Common myeloid progenitor, CD34-positive (primary cell): ENCODE measurements around the gene NF2.

Experiments
- CTCF ChIA-PET: fragments of 350-600 bp; sonication (Branson Sonifier 250); formaldehyde crosslinking; loops from one replicate; lab custom pipeline; 2021; ENCODE audit warnings: antibody characterized with exemption; lab: Charles Lee
- POLR2A ChIA-PET: fragments of 350-600 bp; sonication (Branson Sonifier 250); formaldehyde crosslinking; loops from one replicate; lab custom pipeline; 2021; ENCODE audit warnings: antibody characterized with exemption; lab: Charles Lee
- DNase-seq, 3 donors: peaks; one replicate each; pipeline versions ENCODE4 v3.0.0 to v3.0.0-alpha.2; 2013
- H3K27ac ChIP-seq, 2 experiments: 1 replicate in 1 of 2; 2 replicates in 1 of 2; pipeline ENCODE4 v1.7.0; 2013; ENCODE audit warnings: inconsistent platforms in 2 of 2, low read length in 2 of 2, mild to moderate bottlenecking in 2 of 2, low read depth in 1 of 2, moderate library complexity in 1 of 2; ENCODE audit not compliant: severe bottlenecking in 2 of 2, insufficient read depth in 1 of 2, poor library complexity in 1 of 2
- H3K27me3 ChIP-seq, 5 experiments: replicated peaks in 2 of 5; 1 replicate in 3 of 5; 2 replicates in 2 of 5; pipeline versions ENCODE4 v1.6.1 to v1.7.0; 2013; ENCODE audit warnings: low read length in 4 of 5, mild to moderate bottlenecking in 2 of 5, moderate library complexity in 2 of 5, inconsistent platforms in 1 of 5; ENCODE audit not compliant: insufficient read depth in 5 of 5, control insufficient read depth in 4 of 5
- H3K36me3 ChIP-seq, 4 experiments: 1 replicate in 2 of 4; 2 replicates in 2 of 4; pipeline versions ENCODE4 v1.6.1 to v1.7.0; 2013; ENCODE audit warnings: low read length in 3 of 4, control low read depth in 1 of 4, mild to moderate bottlenecking in 1 of 4; ENCODE audit not compliant: control insufficient read depth in 4 of 4, insufficient read depth in 4 of 4
- H3K4me1 ChIP-seq, 4 experiments: 1 replicate in 3 of 4; 2 replicates in 1 of 4; pipeline versions ENCODE4 v1.6.1 to v1.7.1; 2013; ENCODE audit warnings: low read length in 3 of 4, mild to moderate bottlenecking in 3 of 4, control low read depth in 1 of 4, inconsistent platforms in 1 of 4, moderate library complexity in 1 of 4; ENCODE audit not compliant: control insufficient read depth in 4 of 4, insufficient read depth in 4 of 4; ENCODE audit errors: control extremely low read depth in 1 of 4
- H3K4me3 ChIP-seq, 7 experiments: 1 replicate in 4 of 7; 2 replicates in 3 of 7; pipeline versions ENCODE4 v1.5.1 to v1.7.0; 2013; ENCODE audit warnings: mild to moderate bottlenecking in 7 of 7, low read length in 6 of 7, moderate library complexity in 6 of 7, inconsistent platforms in 2 of 7, low read depth in 2 of 7, control low read depth in 1 of 7; ENCODE audit not compliant: insufficient read depth in 4 of 7, control insufficient read depth in 1 of 7; ENCODE audit errors: extremely low read depth in 1 of 7
- H3K9me3 ChIP-seq, 5 experiments: 1 replicate in 4 of 5; 2 replicates in 1 of 5; pipeline versions ENCODE4 v1.6.1 to v1.7.1; 2013; ENCODE audit warnings: low read length in 4 of 5, mild to moderate bottlenecking in 2 of 5, inconsistent platforms in 1 of 5, low read depth in 1 of 5, moderate library complexity in 1 of 5; ENCODE audit not compliant: control insufficient read depth in 4 of 5, insufficient read depth in 2 of 5; ENCODE audit errors: control extremely low read depth in 1 of 5
- WGBS: methylation state at CpG from one replicate; pipeline ENCODE4 v1.1.5; 2013; ENCODE audit not compliant: insufficient coverage; 5-methylcytosine and 5-hydroxymethylcytosine counted together

The NF2 gene

DNA sequence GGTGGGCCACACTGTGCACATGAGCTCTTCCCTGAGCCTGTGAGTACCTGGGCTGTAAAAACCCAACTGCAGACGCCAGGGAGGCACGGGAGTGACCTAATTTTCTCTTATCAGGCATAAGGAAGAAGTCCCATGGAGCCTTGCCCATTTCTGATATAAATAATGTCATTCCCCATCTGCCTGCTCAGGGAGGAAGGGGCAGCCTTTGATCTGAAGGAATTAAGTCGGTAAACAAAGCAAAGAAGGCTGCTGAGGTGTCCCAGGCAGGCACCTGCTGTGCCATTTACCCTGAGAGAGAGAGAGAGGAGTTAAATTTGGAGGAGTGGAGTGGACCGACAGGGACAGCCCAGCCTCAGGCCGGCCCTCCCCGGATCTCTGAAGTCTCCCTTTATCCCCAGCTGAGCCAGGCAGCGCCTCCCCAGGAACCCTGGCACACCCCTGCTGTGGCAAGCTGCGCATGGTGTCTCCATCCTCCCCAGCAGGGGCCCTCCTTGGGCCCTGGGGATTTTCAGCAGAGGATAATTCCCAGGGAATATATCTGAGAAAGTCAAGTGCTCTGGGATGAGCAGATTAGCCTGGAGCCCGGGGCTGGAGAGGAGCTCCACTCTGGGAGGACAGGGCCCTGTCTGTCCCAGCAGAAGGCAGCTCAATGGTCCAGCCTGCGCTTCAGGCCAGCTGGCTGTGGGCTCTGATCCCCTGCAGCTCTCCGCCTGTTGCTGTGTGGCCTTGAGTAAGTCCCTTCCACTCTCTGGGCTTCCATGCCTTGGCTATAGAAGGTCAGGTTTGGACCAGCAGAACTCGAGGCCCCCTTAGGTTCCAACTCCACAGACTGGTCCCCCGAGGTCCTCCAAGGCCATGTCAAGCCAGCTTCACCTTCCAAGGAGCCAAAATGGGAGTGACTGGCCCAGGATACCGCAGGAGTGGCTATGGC is 98.8 kb downstream of the NF2 start:
- 70% methylated on average over 11 of the region's 14 CpGs for WGBS
- H3K4me3 ChIP-seq: peak overlapping the region in 2 of 7 experiments; percentile 4 to 25
- peaks cover 0 to 40% (median 27%) of the 10 kb centered on the region in 4 experiments for H3K4me1 ChIP-seq
- peaks cover 0 to 8% (median 2%) of the 10 kb centered on the region in 4 experiments for H3K36me3 ChIP-seq
- DNase-seq: no peak
- CTCF ChIA-PET: interaction anchor here (0.7 to 2.2 kb wide), 8 partner anchors 9 to 136 kb away, joined by 3 to 7 read pairs (median 4); partner anchors contain the start of gene ASCC2
- POLR2A ChIA-PET: interaction anchor here (1.0 kb wide), 1 partner anchor 31 kb away, joined by 5 read pairs; no protein-coding TSS in a partner anchor
- no peak overlapping the region for H3K27ac ChIP-seq
- H3K9me3 ChIP-seq: no peaks in the 10 kb centered on the region
- H3K27me3 ChIP-seq: peaks cover 0 to 7% (median 0%) of the 10 kb centered on the region in 5 experiments

DNA sequence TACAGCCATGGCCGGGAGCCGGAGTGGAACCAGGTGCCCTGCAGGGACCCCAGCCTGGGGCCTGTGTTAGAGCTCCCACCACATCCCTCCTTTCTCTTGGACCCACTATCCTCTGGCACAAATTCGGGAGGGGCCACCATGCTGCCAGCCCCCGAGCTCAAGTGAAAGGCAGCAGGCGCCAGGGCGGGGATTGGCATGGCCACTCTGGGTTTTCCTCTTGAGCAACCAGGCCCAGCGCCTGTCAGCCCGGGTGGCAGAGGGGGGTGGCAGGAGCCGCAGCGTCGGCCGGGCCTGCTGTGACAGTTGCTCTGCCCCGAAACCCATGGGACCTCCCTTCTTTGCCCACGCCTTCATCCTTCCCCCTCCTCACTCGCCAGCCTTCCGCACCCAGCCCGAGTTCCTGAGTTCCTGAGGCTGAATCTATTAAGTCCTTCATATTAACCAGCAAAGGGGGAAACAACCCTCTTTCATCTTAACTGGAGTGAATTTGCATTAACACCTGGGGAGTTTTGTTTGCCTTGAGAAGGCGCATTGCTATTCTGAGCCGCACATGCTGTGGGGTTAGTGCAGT is 99.6 kb downstream of the NF2 start:
- Histone ChIP-seq H3K27me3 (peaks cover 0 to 7% (median 0%) of the 10 kb centered on the region in 5 experiments), H3K4me1 (peaks cover 0 to 40% (median 27%) of the 10 kb centered on the region in 4 experiments), H3K36me3 (peaks cover 0 to 4% (median under 1%) of the 10 kb centered on the region in 4 experiments), H3K9me3 (no peaks in the 10 kb centered on the region), H3K27ac (no peak overlapping the region), H3K4me3 (peak overlapping the region in 2 of 7 experiments; percentile 25 to 38)
- POLR2A ChIA-PET: no interaction called here
- 16% methylated on average over 15 of the region's 19 CpGs for WGBS
- CTCF ChIA-PET: interaction anchor here (0.9 to 2.2 kb wide), 3 partner anchors 9 to 135 kb away, joined by 3 to 7 read pairs (median 6); partner anchors contain the start of gene ASCC2
- DNase-seq: peak; percentile 29 to 76 (median 68)

DNA sequence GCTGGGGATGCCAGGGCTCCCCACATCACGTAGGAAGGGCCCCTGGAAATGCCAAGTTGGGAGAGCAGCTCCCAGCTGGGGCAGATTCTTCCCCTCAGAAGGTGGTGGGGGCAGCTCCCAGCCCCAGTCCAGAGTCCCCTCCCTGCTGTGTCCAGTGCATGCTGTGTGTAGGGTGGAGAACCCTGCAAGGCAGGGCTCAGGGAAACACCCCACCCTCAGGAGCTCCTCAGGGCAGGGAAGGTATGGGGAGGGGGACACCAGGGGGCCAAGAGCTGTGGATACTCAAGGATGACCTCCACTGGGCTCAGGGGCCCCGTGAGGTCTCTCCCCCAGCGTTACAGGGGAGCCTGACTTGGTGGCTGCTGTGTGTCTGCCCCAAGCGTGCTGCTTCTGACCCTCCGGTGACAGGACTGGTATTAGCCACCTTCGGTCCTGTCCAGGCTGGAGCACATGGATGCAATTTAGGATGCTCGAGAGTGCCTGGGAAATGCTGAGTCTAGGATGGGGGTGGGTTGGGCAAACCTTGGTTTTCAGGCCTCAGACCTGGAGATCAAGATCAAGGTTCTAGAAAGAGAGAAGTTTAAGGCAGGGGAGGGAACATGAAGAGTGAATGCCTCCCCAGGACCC is 100.2 kb downstream of the NF2 start:
- Histone ChIP-seq H3K27ac (no peak overlapping the region), H3K27me3 (peaks cover 0 to 7% (median 0%) of the 10 kb centered on the region in 5 experiments), H3K9me3 (no peaks in the 10 kb centered on the region), H3K4me3 (peak overlapping the region in 1 of 7 experiments; percentile 6), H3K4me1 (peaks cover 0 to 40% (median 27%) of the 10 kb centered on the region in 4 experiments), H3K36me3 (peaks cover 0 to 2% (median 0%) of the 10 kb centered on the region in 4 experiments)
- no peak for DNase-seq
- ChIA-PET CTCF (no interaction called here), POLR2A (no interaction called here)
- 78% methylated on average over 4 of the region's 7 CpGs for WGBS

DNA sequence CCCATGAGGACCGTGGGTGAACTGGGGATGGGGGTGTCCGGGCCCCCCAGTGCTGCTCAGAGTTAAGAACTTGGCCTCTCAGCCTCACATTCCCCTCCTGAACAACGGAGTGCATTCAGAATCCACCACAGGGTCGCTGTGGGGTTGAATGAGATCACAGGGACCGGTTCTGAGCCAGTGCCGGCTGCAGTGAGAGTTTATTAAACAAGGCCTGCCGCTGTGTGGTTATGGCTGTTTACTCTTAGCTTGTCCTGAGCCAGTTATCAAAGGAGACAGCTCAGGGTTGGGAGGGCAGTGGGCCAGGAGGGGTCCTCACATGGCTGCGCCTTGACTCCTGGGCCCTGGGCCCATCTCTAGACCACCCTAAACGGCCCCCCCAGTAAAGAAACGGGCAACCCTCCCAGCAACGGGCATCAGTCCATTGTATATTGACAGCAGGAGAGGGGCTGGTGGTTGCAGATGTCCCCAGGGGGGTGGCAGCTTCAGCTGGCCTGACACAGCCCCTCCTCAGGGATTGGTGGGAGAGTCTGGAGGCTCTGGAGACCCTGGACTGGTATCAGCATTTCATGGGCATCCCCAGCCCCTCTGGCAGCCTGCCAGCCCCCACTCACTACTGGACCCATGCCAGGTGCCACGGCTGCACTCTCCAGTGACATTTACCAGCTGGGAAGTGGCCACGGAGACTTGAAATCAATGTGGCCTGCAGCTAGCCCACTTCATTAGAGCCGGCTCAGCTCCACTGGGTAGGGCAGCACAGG is 101.3 kb downstream of the NF2 start:
- CTCF ChIA-PET: interaction anchor here (1.1 kb wide), 1 partner anchor 12 kb away, joined by 3 read pairs; no protein-coding TSS in a partner anchor
- Histone ChIP-seq H3K36me3 (no peaks in the 10 kb centered on the region), H3K4me1 (peaks cover 0 to 40% (median 27%) of the 10 kb centered on the region in 4 experiments), H3K27ac (no peak overlapping the region), H3K4me3 (no peak overlapping the region), H3K27me3 (peaks cover 0 to 7% (median 4%) of the 10 kb centered on the region in 5 experiments), H3K9me3 (no peaks in the 10 kb centered on the region)
- no peak for DNase-seq
- WGBS: 71% methylated on average over 13 of the region's 14 CpGs
- POLR2A ChIA-PET: interaction anchor here (0.6 kb wide), 1 partner anchor 78 kb away, joined by 4 read pairs; no protein-coding TSS in a partner anchor

DNA sequence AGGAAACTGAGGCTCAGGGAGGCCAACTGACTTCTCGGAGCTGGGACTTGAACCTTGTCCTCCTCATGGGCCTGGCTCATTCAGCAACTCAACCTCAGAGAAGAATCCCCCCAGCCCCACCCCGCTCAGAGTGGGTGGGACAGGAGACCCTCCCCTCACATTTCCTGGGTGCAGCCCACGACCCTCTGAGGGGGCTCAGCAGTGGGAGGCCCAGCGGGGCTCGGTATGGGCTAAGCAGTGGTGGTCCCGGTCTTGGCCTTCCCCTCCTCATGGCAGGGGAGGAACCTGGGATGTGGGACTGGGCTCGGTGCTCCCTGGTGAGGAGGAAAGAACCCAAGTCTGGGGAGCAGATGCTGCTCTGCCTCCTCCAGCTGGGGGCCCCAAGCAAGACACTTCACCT is 102.2 kb downstream of the NF2 start:
- WGBS: 100% methylated on average over 2 of the region's 7 CpGs
- POLR2A ChIA-PET: no interaction called here
- H3K4me1 ChIP-seq: peaks cover 0 to 35% (median 25%) of the 10 kb centered on the region in 4 experiments
- H3K9me3 ChIP-seq: no peaks in the 10 kb centered on the region
- CTCF ChIA-PET: no interaction called here
- H3K27me3 ChIP-seq: peaks cover 0 to 12% (median 4%) of the 10 kb centered on the region in 5 experiments
- H3K4me3 ChIP-seq: no peak overlapping the region
- no peak for DNase-seq
- no peak overlapping the region for H3K27ac ChIP-seq
- H3K36me3 ChIP-seq: no peaks in the 10 kb centered on the region

DNA sequence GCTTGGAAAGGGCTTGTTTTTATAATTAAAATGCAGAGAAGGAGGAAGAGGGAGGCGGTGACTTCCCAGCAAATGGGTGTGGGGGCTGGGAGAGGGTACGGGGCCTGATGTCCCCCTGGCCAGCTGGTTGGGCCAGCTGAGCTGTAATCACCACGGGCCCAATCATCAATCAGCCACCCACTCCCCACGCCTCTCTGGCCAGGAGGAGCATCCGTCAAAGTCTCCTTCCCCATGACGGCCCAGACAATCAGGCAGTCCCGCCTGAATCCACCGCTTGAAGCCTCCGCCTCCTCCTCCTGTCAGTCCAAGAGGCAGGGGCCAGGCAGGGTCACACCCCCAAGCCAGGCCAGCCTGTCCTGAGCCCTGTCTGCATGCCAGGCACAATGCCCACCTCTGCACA is 103.1 kb downstream of the NF2 start:
- H3K27ac ChIP-seq: no peak overlapping the region
- WGBS: 74% methylated on average over 6 of the region's 9 CpGs
- POLR2A ChIA-PET: interaction anchor here (0.6 kb wide), 1 partner anchor 280 kb away, joined by 3 read pairs; no protein-coding TSS in a partner anchor
- DNase-seq: no peak
- H3K27me3 ChIP-seq: peaks cover 0 to 12% (median 4%) of the 10 kb centered on the region in 5 experiments
- no peaks in the 10 kb centered on the region for H3K9me3 ChIP-seq
- peaks cover 0 to 31% (median 16%) of the 10 kb centered on the region in 4 experiments for H3K4me1 ChIP-seq
- CTCF ChIA-PET: no interaction called here
- no peak overlapping the region for H3K4me3 ChIP-seq
- no peaks in the 10 kb centered on the region for H3K36me3 ChIP-seq
